ENCODE results near the gene MACROD2. TPM values are rescaled to one million over a fixed set of nuclear protein-coding genes. Genes with fewer than 3 reads are reported as not detected.

Gene MACROD2
- total RNA-seq, 4 donors from 2014 or later, result 8.7 to 17.8 (median 10.8) TPM

- Histone ChIP-seq H3K9me3 (no peaks in the 10 kb centered on the region), H3K27me3 (no peaks in the 10 kb centered on the region), H3K4me3 (replicated peaks in 1 of 3) (no peak overlapping the region), H3K36me3 (no peaks in the 10 kb centered on the region), H3K27ac (no peak overlapping the region), H3K4me1 (peaks cover 0 to 5% of the 10 kb centered on the region in 2 donors)
- DNase-seq, result no peak
- intact Hi-C loops (cut with DNase I), result no loop called here
- WGBS, 2 donors, result 55 to 56% methylated on average over 3 of the region's 3 CpGs
- no peak for TF ChIP-seq CTCF (IDR thresholded peaks at IDR 0.05)
- TF ChIP-seq POLR2A (IDR thresholded peaks at IDR 0.05), result no peak
Measured at GRCh38 chr20:14576196-14576877, 581.0 kb downstream of the MACROD2 start.

- no peaks in the 10 kb centered on the region for H3K9me3 ChIP-seq
- DNase-seq, result no peak
- H3K4me3 ChIP-seq (replicated peaks in 1 of 3), result no peak overlapping the region
- TF ChIP-seq POLR2A (IDR thresholded peaks at IDR 0.05) (no peak), CTCF (IDR thresholded peaks at IDR 0.05) (no peak)
- H3K36me3 ChIP-seq, result no peaks in the 10 kb centered on the region
- intact Hi-C loops (cut with DNase I), result no loop called here
- no peaks in the 10 kb centered on the region for H3K27me3 ChIP-seq
- H3K4me1 ChIP-seq, result peaks cover 0 to 5% of the 10 kb centered on the region in 2 donors
- WGBS, 2 donors, result 64 to 68% methylated on average over 4 of the region's 4 CpGs
- no peak overlapping the region for H3K27ac ChIP-seq
Measured at GRCh38 chr20:14580418-14581074, 585.2 kb downstream of the MACROD2 start.

GRCh38 chr20:14581731-14582130 is 586.4 kb downstream of the MACROD2 start:
- no peaks in the 10 kb centered on the region for H3K36me3 ChIP-seq
- H3K4me1 ChIP-seq, result peaks cover 0 to 5% of the 10 kb centered on the region in 2 donors
- TF ChIP-seq POLR2A (IDR thresholded peaks at IDR 0.05) (no peak), CTCF (IDR thresholded peaks at IDR 0.05) (no peak)
- WGBS, 2 donors, result 86 to 95% methylated on average over 3 of the region's 3 CpGs
- intact Hi-C loops (cut with DNase I), result no loop called here
- no peak for DNase-seq
- H3K27ac ChIP-seq, result no peak overlapping the region
- H3K9me3 ChIP-seq, result no peaks in the 10 kb centered on the region
- no peak overlapping the region for H3K4me3 ChIP-seq (replicated peaks in 1 of 3)
- H3K27me3 ChIP-seq, result no peaks in the 10 kb centered on the region

GRCh38 chr20:14582855-14583254 is 587.5 kb downstream of the MACROD2 start:
- WGBS, 2 donors, result 56 to 66% methylated on average over 3 of the region's 3 CpGs

More at GRCh38 chr20:14582855-14583254, 587.5 kb downstream of the MACROD2 start:
- intact Hi-C loops (cut with DNase I), result no loop called here
- H3K9me3 ChIP-seq, result no peaks in the 10 kb centered on the region
- no peak overlapping the region for H3K4me3 ChIP-seq (replicated peaks in 1 of 3)
- H3K27ac ChIP-seq, result no peak overlapping the region
- H3K36me3 ChIP-seq, result no peaks in the 10 kb centered on the region
- DNase-seq, result no peak
- peaks cover 0 to 5% of the 10 kb centered on the region in 2 donors for H3K4me1 ChIP-seq
- H3K27me3 ChIP-seq, result no peaks in the 10 kb centered on the region
- TF ChIP-seq POLR2A (IDR thresholded peaks at IDR 0.05) (no peak), CTCF (IDR thresholded peaks at IDR 0.05) (no peak)
